Measurements from ENCODE around the gene CYLD.

- no peak for TF ChIP-seq POLR2AphosphoS5 (IDR thresholded peaks at IDR 0.05; ENCODE audit: low read depth, low read length)
- no peak for TF ChIP-seq POLR2A (IDR thresholded peaks at IDR 0.05; ENCODE audit: low read depth, low read length)
- no peak for TF ChIP-seq TAF1 (IDR thresholded peaks at IDR 0.05; ENCODE audit: borderline replicate concordance, low read depth, low read length)
Measured at GRCh38 chr16:50806099-50807062, 64.5 kb downstream of the CYLD start.
